ENCODE measurements around the gene PIGT. TPM values are rescaled to one million over a fixed set of nuclear protein-coding genes. Genes with fewer than 3 reads are reported as not detected.

The PIGT gene
- total RNA-seq, 1 experiment from 2014 or later = 63.7 TPM

- TF ChIP-seq GABPB1 (CRISPR knock-in tag; IDR thresholded peaks at IDR 0.05) = no peak
These were observed 13.7 kb downstream of the PIGT start (continued) for GRCh38 chr20:45429618-45430017.

DNA sequence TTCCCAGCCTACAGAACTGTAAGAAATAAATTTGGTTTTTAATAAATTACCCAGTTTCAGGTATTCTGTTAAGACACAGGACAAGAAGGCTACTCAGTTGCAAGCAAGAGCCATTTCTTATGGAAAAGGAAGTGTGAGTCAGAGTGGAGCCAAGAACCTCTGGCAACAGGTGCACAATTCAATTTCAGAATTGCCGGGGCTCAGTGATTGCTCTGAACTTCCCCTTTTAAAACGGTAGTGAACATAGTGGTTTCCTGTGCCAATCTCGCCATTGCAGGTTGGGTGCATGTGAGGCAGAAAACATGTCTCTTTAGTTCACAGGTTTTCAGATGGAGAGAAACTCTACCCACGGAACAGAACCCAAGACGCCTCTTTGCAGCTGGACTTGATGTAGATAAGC is 16.4 kb downstream of the PIGT start:
- no peak for DNase-seq (ENCODE audit: low spot score)
- H3K36me3 Mint-ChIP-seq = peaks cover 6% of the 10 kb centered on the region
- CTCF ChIA-PET = no interaction called here
- TF ChIP-seq ZBTB21 (CRISPR knock-in tag; IDR thresholded peaks at IDR 0.05; ENCODE audit: borderline replicate concordance) (no peak), TEAD4 (CRISPR knock-in tag; IDR thresholded peaks at IDR 0.05) (no peak), GTF2I (CRISPR knock-in tag; conservative IDR thresholded peaks at IDR 0.05) (no peak), SP1 (CRISPR knock-in tag; conservative IDR thresholded peaks at IDR 0.05) (no peak)
- TF ChIP-seq, protein P1, sequence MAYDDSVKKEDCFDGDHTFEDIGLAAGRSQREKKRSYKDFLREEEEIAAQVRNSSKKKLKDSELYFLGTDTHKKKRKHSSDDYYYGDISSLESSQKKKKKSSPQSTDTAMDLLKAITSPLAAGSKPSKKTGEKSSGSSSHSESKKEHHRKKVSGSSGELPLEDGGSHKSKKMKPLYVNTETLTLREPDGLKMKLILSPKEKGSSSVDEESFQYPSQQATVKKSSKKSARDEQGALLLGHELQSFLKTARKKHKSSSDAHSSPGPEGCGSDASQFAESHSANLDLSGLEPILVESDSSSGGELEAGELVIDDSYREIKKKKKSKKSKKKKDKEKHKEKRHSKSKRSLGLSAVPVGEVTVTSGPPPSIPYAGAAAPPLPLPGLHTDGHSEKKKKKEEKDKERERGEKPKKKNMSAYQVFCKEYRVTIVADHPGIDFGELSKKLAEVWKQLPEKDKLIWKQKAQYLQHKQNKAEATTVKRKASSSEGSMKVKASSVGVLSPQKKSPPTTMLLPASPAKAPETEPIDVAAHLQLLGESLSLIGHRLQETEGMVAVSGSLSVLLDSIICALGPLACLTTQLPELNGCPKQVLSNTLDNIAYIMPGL (CRISPR knock-in tag; IDR thresholded peaks at IDR 0.05) = no peak
- no peak for ATAC-seq
- peaks cover 5% of the 10 kb centered on the region; the same call in 1 of the 2 replicates for H3K27me3 Mint-ChIP-seq (ENCODE audit: low read depth)
- H3K9me3 Mint-ChIP-seq = no peaks in the 10 kb centered on the region
- POLR2A ChIA-PET = no interaction called here
- peaks cover 2% of the 10 kb centered on the region; the same call in 1 of the 2 replicates for H3K4me1 Mint-ChIP-seq
- H3K27ac Mint-ChIP-seq = no peak overlapping the region
- H3K4me3 Mint-ChIP-seq = no peak overlapping the region

DNA sequence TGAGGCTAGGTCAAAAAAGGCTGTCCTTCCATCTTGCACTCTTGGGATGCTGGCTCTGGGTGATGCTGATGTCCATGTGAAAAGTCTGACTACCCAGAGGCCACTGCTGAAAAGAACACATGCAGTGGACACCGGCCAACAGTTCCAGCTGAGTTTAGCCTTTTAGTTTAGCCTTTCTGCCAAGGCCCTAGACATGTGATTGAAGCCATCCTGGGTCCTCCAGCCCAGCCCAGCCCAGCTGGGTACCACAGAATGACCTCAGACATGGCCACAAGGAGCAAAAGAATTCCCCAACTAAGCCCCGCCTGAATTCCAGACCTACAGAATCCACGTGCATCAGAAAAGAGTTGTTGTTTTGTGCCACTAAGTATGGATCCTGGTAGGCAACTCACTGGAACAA is 17.4 kb downstream of the PIGT start:
- ChIA-PET CTCF (interaction anchor here (1.0 to 5.1 kb wide), 2 partner anchors 61 to 64 kb away, joined by 3 to 164 read pairs; no protein-coding TSS in a partner anchor), POLR2A (no interaction called here)
- H3K4me3 Mint-ChIP-seq = no peak overlapping the region
- H3K27ac Mint-ChIP-seq = no peak overlapping the region
- H3K9me3 Mint-ChIP-seq = no peaks in the 10 kb centered on the region
- no peak for DNase-seq (ENCODE audit: low spot score)
- TF ChIP-seq ERG (CRISPR knock-in tag; IDR thresholded peaks at IDR 0.05) = no peak
- TF ChIP-seq ESRRA (CRISPR knock-in tag; IDR thresholded peaks at IDR 0.05; ENCODE audit: borderline replicate concordance) = no peak
- TF ChIP-seq NFE2L1 (CRISPR knock-in tag; IDR thresholded peaks at IDR 0.05) = no peak
- TF ChIP-seq, protein P2, sequence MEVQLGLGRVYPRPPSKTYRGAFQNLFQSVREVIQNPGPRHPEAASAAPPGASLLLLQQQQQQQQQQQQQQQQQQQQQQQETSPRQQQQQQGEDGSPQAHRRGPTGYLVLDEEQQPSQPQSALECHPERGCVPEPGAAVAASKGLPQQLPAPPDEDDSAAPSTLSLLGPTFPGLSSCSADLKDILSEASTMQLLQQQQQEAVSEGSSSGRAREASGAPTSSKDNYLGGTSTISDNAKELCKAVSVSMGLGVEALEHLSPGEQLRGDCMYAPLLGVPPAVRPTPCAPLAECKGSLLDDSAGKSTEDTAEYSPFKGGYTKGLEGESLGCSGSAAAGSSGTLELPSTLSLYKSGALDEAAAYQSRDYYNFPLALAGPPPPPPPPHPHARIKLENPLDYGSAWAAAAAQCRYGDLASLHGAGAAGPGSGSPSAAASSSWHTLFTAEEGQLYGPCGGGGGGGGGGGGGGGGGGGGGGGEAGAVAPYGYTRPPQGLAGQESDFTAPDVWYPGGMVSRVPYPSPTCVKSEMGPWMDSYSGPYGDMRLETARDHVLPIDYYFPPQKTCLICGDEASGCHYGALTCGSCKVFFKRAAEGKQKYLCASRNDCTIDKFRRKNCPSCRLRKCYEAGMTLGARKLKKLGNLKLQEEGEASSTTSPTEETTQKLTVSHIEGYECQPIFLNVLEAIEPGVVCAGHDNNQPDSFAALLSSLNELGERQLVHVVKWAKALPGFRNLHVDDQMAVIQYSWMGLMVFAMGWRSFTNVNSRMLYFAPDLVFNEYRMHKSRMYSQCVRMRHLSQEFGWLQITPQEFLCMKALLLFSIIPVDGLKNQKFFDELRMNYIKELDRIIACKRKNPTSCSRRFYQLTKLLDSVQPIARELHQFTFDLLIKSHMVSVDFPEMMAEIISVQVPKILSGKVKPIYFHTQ (CRISPR knock-in tag; IDR thresholded peaks at IDR 0.05) = no peak
- TF ChIP-seq, protein P3, sequence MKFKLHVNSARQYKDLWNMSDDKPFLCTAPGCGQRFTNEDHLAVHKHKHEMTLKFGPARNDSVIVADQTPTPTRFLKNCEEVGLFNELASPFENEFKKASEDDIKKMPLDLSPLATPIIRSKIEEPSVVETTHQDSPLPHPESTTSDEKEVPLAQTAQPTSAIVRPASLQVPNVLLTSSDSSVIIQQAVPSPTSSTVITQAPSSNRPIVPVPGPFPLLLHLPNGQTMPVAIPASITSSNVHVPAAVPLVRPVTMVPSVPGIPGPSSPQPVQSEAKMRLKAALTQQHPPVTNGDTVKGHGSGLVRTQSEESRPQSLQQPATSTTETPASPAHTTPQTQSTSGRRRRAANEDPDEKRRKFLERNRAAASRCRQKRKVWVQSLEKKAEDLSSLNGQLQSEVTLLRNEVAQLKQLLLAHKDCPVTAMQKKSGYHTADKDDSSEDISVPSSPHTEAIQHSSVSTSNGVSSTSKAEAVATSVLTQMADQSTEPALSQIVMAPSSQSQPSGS (CRISPR knock-in tag; IDR thresholded peaks at IDR 0.05; ENCODE audit: borderline replicate concordance, low read depth) = no peak
- no peak for TF ChIP-seq E2F5 (CRISPR knock-in tag; IDR thresholded peaks at IDR 0.05)
- TF ChIP-seq NFYB (CRISPR knock-in tag; conservative IDR thresholded peaks at IDR 0.05; ENCODE audit: low read depth) = no peak
- no peak for TF ChIP-seq SOX15 (CRISPR knock-in tag; IDR thresholded peaks at IDR 0.05)
- TF ChIP-seq TEAD4 (CRISPR knock-in tag; IDR thresholded peaks at IDR 0.05) = no peak
- TF ChIP-seq CREB1 (CRISPR knock-in tag; IDR thresholded peaks at IDR 0.05) = no peak
- TF ChIP-seq ZNF671 (CRISPR knock-in tag; IDR thresholded peaks at IDR 0.05) = no peak
- TF ChIP-seq JAZF1 (CRISPR knock-in tag; IDR thresholded peaks at IDR 0.05) = no peak
- TF ChIP-seq ZNF416 (CRISPR knock-in tag; IDR thresholded peaks at IDR 0.05) = no peak
- no peak for TF ChIP-seq MYBL2 (CRISPR knock-in tag; IDR thresholded peaks at IDR 0.05)
- TF ChIP-seq, protein P4, sequence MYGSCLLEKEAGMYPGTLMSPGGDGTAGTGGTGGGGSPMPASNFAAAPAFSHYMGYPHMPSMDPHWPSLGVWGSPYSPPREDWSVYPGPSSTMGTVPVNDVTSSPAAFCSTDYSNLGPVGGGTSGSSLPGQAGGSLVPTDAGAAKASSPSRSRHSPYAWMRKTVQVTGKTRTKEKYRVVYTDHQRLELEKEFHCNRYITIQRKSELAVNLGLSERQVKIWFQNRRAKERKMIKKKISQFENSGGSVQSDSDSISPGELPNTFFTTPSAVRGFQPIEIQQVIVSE (CRISPR knock-in tag; IDR thresholded peaks at IDR 0.05; ENCODE audit: borderline replicate concordance) = no peak
- no peak for TF ChIP-seq FOXJ3 (CRISPR knock-in tag; IDR thresholded peaks at IDR 0.05; ENCODE audit: borderline replicate concordance)
- peaks cover 2% of the 10 kb centered on the region; the same call in 1 of the 2 replicates for H3K4me1 Mint-ChIP-seq
- no peak for ATAC-seq
- peaks cover 6% of the 10 kb centered on the region for H3K36me3 Mint-ChIP-seq
- H3K27me3 Mint-ChIP-seq (ENCODE audit: low read depth) = peaks cover 5% of the 10 kb centered on the region; the same call in 1 of the 2 replicates
